Bronchus fibroblast of lung (primary cell): ENCODE results near the gene CDAN1. TPM values are rescaled to one million over a fixed set of nuclear protein-coding genes. Genes with fewer than 3 reads are reported as not detected.

ENCODE experiments used
- total RNA-seq: library from RNA; depleted of rRNA; stranded (reverse); fragments of >200 nt; gene quantifications from 2 replicates; pipeline ENCODE4 v1.2.3, GENCODE V29; 2015

CDAN1 gene, protein sequence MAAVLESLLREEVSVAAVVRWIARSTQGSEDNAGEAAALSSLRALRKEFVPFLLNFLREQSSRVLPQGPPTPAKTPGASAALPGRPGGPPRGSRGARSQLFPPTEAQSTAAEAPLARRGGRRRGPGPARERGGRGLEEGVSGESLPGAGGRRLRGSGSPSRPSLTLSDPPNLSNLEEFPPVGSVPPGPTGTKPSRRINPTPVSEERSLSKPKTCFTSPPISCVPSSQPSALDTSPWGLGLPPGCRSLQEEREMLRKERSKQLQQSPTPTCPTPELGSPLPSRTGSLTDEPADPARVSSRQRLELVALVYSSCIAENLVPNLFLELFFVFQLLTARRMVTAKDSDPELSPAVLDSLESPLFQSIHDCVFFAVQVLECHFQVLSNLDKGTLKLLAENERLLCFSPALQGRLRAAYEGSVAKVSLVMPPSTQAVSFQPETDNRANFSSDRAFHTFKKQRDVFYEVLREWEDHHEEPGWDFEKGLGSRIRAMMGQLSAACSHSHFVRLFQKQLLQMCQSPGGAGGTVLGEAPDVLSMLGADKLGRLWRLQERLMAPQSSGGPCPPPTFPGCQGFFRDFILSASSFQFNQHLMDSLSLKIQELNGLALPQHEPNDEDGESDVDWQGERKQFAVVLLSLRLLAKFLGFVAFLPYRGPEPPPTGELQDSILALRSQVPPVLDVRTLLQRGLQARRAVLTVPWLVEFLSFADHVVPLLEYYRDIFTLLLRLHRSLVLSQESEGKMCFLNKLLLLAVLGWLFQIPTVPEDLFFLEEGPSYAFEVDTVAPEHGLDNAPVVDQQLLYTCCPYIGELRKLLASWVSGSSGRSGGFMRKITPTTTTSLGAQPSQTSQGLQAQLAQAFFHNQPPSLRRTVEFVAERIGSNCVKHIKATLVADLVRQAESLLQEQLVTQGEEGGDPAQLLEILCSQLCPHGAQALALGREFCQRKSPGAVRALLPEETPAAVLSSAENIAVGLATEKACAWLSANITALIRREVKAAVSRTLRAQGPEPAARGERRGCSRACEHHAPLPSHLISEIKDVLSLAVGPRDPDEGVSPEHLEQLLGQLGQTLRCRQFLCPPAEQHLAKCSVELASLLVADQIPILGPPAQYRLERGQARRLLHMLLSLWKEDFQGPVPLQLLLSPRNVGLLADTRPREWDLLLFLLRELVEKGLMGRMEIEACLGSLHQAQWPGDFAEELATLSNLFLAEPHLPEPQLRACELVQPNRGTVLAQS
- total RNA-seq = 9.7 and 10.9 TPM in 2 replicates

DNA sequence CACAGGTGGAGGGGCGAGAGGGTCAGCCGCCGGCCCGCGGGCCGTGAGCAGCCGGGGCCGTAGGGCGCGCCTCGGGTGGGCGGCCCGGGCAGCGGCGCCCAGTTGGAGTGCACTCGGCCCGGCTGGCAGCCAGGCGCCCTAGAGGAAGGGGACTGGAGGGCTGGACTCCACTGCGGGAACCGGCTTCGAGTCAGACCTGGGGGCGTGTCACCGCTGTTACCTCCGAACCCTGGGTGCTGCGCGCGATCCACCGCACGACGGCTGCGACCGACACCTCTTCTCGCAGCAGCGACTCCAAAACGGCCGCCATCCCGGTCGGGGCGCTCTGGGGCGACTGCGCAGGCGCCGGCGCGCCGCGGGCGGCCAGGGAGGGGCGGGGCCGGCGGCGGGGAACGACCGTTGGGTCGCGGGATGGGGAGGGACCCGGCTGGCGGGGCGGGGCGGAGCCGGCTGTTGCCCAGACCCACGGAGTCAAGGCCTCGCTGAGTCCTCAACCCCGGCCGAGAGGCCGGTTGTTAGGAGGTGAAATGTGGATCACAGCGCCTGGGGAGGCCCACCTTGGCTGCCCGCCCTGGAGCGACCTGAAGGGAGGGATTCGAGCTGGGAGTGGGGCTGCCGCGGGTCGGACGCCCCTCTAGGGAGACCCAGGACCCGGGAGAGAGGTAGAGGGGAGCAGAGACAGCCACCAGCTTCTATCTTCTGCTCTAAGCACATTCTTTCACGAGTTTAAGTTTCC is at the start of gene CDAN1:
CDAN1 (minus strand) TSS at position 336 of the 736 bp plus-strand sequence; CDS start at position 310, 26 bp downstream.

Other genes with a start within 250 kb of the CDAN1 start
- gene ZNF106, start 246.0 kb downstream of the CDAN1 start, total RNA-seq = 18.9 and 20.2 TPM in 2 replicates
- gene SNAP23, start 241.5 kb downstream of the CDAN1 start, total RNA-seq = 43.9 and 46.2 TPM in 2 replicates
- 10.8 and 12.2 TPM in 2 replicates for gene LRRC57, start 188.3 kb downstream of the CDAN1 start, total RNA-seq
- gene HAUS2, start 188.3 kb downstream of the CDAN1 start, total RNA-seq = 52.6 and 65.0 TPM in 2 replicates
- gene STARD9, start 161.5 kb downstream of the CDAN1 start, total RNA-seq = 2.2 and 2.7 TPM in 2 replicates
- gene TTBK2, start 183.7 kb upstream of the CDAN1 start, total RNA-seq = 2.4 and 3.5 TPM in 2 replicates